HepG2 (cell line): ENCODE data around the gene KCNAB3. TPM values are rescaled to one million over a fixed set of nuclear protein-coding genes. Genes with fewer than 3 reads are reported as not detected.

Experiments
- EP300 ChIP-seq, 3 experiments: sonication (generic) in 1 of 3; formaldehyde crosslinking in 1 of 3; IDR thresholded peaks; 2 replicates each; pipeline versions ENCODE4 v1.5.1 to v1.6.1; 2011 to 2020; ENCODE audit warnings: low read depth in 2 of 3, low read length in 2 of 3, borderline replicate concordance in 1 of 3, improper control_type of control experiment in 1 of 3, mild to moderate bottlenecking in 1 of 3, missing genetic modification reagents in 1 of 3, moderate library complexity in 1 of 3
- FOXK2 ChIP-seq: fragments of 450-650 bp; IDR thresholded peaks from 2 replicates; pipeline ENCODE4 v1.6.1; 2016
- HDAC6 ChIP-seq: fragments of 200-600 bp; sonication (generic); IDR thresholded peaks from 2 replicates; pipeline ENCODE4 v1.7.0; 2017; ENCODE audit warnings: mild to moderate bottlenecking, antibody characterized with exemption, low read length, low read depth
- JARID2 ChIP-seq: sonication (generic); formaldehyde crosslinking; IDR thresholded peaks from 2 replicates; pipeline ENCODE4 v1.8.1; 2023; ENCODE audit warnings: missing genetic modification reagents, inconsistent platforms; ENCODE audit not compliant: insufficient replicate concordance
- KLF16 ChIP-seq, 2 experiments: sonication (generic) in 1 of 2; formaldehyde crosslinking in 1 of 2; IDR thresholded peaks; 2 replicates each; pipeline versions ENCODE4 v1.6.1 to v1.8.0; 2016 to 2023; ENCODE audit warnings: missing genetic modification reagents in 2 of 2, missing compliant biosample characterization in 1 of 2
- KMT2A ChIP-seq: sonication (generic); formaldehyde crosslinking; IDR thresholded peaks from 2 replicates; pipeline ENCODE4 v1.4.0; 2020; ENCODE audit warnings: missing genetic modification reagents
- MXI1 ChIP-seq: IDR thresholded peaks from 3 replicates; pipeline ENCODE4 v1.6.1; 2012; ENCODE audit warnings: low read depth, low read length, inconsistent platforms, borderline replicate concordance
- POGZ ChIP-seq: sonication (generic); formaldehyde crosslinking; IDR thresholded peaks from 2 replicates; pipeline ENCODE4 v1.4.0; 2020; ENCODE audit warnings: mild to moderate bottlenecking, missing genetic modification reagents
- SIX1 ChIP-seq: sonication (generic); formaldehyde crosslinking; IDR thresholded peaks from 2 replicates; pipeline ENCODE4 v1.4.0; 2020; ENCODE audit warnings: missing genetic modification reagents, borderline replicate concordance
- SOX5 ChIP-seq: IDR thresholded peaks from 2 replicates; pipeline ENCODE4 v1.6.1; 2016; ENCODE audit warnings: borderline replicate concordance
- XBP1 ChIP-seq: sonication (generic); formaldehyde crosslinking; IDR thresholded peaks from 2 replicates; pipeline ENCODE4 v1.5.0; 2020; ENCODE audit warnings: missing genetic modification reagents
- ZBTB7B ChIP-seq: sonication (generic); formaldehyde crosslinking; IDR thresholded peaks from 2 replicates; pipeline ENCODE4 v1.4.0; 2020; ENCODE audit warnings: missing genetic modification reagents
- ZNF260 ChIP-seq: sonication (generic); formaldehyde crosslinking; IDR thresholded peaks from 2 replicates; pipeline ENCODE4 v1.4.0; 2020; ENCODE audit warnings: missing genetic modification reagents, low read depth, mild to moderate bottlenecking, borderline replicate concordance
- ZNF34 ChIP-seq: sonication (generic); formaldehyde crosslinking; IDR thresholded peaks from 2 replicates; pipeline ENCODE4 v1.4.0; 2020; ENCODE audit warnings: mild to moderate bottlenecking, missing genetic modification reagents, borderline replicate concordance
- ZNF75D ChIP-seq: sonication (generic); formaldehyde crosslinking; IDR thresholded peaks from 2 replicates; pipeline ENCODE4 v1.8.1; 2023; ENCODE audit warnings: missing genetic modification reagents, mild to moderate bottlenecking, borderline replicate concordance
- ZNF761 ChIP-seq: sonication (generic); formaldehyde crosslinking; conservative IDR thresholded peaks from 2 replicates; pipeline ENCODE4 v1.4.0; 2020; ENCODE audit warnings: mild to moderate bottlenecking, missing genetic modification reagents
- ZNF777 ChIP-seq: sonication (generic); formaldehyde crosslinking; IDR thresholded peaks from 2 replicates; pipeline ENCODE4 v1.4.0; 2020; ENCODE audit warnings: missing genetic modification reagents
- polyA plus RNA-seq, 8 experiments: library from polyadenylated mRNA; depleted of rRNA in 3 of 8; stranded (reverse) in 7 of 8; unstranded in 1 of 8; fragments of >200 nt; fragmentation: Illumina TruSeq in 4 of 8; extraction: Trizol in 4 of 8; gene quantifications; 2 replicates each; pipeline versions ENCODE4 v1.2.1 to v1.2.3, GENCODE V29; 2011 to 2016; ENCODE audit warnings: low read depth in 4 of 8, missing spikeins in 1 of 8, mixed read lengths in 1 of 8; ENCODE audit not compliant: insufficient read depth in 1 of 8
- total RNA-seq, 5 experiments: library from RNA; depleted of rRNA; stranded (reverse); fragments of >200 nt; fragmentation: Illumina TruSeq; extraction: Trizol; gene quantifications; 2 replicates each; pipeline ENCODE4 v1.2.3, GENCODE V29; 2016; ENCODE audit warnings: low read depth in 1 of 5
- TF ChIP-seq, protein P1 (sequence below): sonication (generic); formaldehyde crosslinking; IDR thresholded peaks from 2 replicates; pipeline ENCODE4 v1.4.0; 2020; ENCODE audit warnings: mild to moderate bottlenecking, low read depth, missing genetic modification reagents
- TF ChIP-seq, protein P2 (sequence below): sonication (generic); formaldehyde crosslinking; IDR thresholded peaks from 2 replicates; pipeline ENCODE4; 2020; ENCODE audit warnings: missing genetic modification reagents, mild to moderate bottlenecking, borderline replicate concordance
- TF ChIP-seq, protein P3 (sequence below): sonication (generic); formaldehyde crosslinking; IDR thresholded peaks from 2 replicates; pipeline ENCODE4 v1.4.0; 2020; ENCODE audit warnings: missing genetic modification reagents

Gene KCNAB3
- total and polyA plus RNA-seq, 2 of the 13 experiments (the other 11 are each of a cell fraction or from before 2014, with no cell fraction given) = 0.29 to 0.88 TPM

DNA sequence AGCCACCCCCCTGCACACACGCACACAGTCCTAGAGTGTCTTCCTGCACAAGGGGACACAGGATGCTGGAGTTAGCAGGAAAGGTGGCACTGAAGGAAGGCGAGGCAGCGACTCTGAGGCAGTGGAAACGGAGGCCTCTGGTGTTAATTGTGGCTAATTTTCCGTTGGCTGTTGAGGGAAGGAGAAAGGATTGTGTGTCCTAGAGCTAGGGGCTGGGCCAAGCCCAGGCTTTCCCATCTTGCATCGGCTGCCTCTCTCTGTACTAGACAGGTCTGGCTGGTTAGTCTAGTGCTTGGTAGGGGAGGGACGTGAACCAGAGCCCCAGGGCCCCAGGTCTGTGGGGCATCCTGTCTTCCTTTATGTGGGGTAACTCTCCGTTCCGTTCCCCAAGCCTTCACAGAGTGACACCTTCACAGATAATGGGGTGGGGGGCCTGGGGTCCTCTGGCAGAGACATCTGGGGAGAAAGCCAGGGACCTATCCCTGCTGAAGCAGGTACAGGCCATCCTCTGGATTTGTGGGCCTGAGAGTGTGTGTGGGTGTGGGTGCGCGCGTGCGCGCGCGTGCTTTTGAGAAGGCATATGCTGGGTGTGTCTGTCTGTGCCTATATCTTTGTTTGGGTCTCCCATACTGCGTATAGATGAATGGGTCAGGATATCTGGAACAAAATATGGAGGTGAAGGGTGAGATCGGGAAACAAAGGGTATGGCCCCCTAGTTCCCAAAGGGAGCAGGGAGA lies 41.3 kb downstream of the KCNAB3 start, which contains the start of gene CHD3 (continued):
- TF ChIP-seq XBP1 (CRISPR knock-in tag) (no peak), KMT2A (CRISPR knock-in tag) (no peak), ZNF761 (no peak), HDAC6 (no peak), ZNF34 (CRISPR knock-in tag) (no peak), JARID2 (CRISPR knock-in tag) (no peak), ZNF777 (no peak), SIX1 (CRISPR knock-in tag) (no peak), FOXK2 (no peak), POGZ (no peak), ZBTB7B (CRISPR knock-in tag) (no peak), ZNF260 (CRISPR knock-in tag) (no peak), MXI1 (no peak), KLF16 (CRISPR knock-in tag; IDR thresholded peaks at IDR 0.05) (no peak), SOX5 (CRISPR knock-in tag) (no peak; the same call in 1 of the 2 replicates), ZNF75D (CRISPR knock-in tag) (no peak), EP300 (IDR thresholded peaks at IDR 0.05; ENCODE audit: low read depth in 2 of 2, low read length in 2 of 2) (no peak), EP300 (CRISPR knock-in tag; IDR thresholded peaks at IDR 0.05; ENCODE audit: borderline replicate concordance) (no peak; the same call in 1 of the 2 replicates)
- TF ChIP-seq, protein P1, sequence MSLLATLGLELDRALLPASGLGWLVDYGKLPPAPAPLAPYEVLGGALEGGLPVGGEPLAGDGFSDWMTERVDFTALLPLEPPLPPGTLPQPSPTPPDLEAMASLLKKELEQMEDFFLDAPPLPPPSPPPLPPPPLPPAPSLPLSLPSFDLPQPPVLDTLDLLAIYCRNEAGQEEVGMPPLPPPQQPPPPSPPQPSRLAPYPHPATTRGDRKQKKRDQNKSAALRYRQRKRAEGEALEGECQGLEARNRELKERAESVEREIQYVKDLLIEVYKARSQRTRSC (CRISPR knock-in tag) = no peak
- TF ChIP-seq, protein P2, sequence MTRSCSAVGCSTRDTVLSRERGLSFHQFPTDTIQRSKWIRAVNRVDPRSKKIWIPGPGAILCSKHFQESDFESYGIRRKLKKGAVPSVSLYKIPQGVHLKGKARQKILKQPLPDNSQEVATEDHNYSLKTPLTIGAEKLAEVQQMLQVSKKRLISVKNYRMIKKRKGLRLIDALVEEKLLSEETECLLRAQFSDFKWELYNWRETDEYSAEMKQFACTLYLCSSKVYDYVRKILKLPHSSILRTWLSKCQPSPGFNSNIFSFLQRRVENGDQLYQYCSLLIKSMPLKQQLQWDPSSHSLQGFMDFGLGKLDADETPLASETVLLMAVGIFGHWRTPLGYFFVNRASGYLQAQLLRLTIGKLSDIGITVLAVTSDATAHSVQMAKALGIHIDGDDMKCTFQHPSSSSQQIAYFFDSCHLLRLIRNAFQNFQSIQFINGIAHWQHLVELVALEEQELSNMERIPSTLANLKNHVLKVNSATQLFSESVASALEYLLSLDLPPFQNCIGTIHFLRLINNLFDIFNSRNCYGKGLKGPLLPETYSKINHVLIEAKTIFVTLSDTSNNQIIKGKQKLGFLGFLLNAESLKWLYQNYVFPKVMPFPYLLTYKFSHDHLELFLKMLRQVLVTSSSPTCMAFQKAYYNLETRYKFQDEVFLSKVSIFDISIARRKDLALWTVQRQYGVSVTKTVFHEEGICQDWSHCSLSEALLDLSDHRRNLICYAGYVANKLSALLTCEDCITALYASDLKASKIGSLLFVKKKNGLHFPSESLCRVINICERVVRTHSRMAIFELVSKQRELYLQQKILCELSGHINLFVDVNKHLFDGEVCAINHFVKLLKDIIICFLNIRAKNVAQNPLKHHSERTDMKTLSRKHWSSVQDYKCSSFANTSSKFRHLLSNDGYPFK (CRISPR knock-in tag) = peak; percentile 55; the same call in 1 of the 2 replicates
- TF ChIP-seq, protein P3, sequence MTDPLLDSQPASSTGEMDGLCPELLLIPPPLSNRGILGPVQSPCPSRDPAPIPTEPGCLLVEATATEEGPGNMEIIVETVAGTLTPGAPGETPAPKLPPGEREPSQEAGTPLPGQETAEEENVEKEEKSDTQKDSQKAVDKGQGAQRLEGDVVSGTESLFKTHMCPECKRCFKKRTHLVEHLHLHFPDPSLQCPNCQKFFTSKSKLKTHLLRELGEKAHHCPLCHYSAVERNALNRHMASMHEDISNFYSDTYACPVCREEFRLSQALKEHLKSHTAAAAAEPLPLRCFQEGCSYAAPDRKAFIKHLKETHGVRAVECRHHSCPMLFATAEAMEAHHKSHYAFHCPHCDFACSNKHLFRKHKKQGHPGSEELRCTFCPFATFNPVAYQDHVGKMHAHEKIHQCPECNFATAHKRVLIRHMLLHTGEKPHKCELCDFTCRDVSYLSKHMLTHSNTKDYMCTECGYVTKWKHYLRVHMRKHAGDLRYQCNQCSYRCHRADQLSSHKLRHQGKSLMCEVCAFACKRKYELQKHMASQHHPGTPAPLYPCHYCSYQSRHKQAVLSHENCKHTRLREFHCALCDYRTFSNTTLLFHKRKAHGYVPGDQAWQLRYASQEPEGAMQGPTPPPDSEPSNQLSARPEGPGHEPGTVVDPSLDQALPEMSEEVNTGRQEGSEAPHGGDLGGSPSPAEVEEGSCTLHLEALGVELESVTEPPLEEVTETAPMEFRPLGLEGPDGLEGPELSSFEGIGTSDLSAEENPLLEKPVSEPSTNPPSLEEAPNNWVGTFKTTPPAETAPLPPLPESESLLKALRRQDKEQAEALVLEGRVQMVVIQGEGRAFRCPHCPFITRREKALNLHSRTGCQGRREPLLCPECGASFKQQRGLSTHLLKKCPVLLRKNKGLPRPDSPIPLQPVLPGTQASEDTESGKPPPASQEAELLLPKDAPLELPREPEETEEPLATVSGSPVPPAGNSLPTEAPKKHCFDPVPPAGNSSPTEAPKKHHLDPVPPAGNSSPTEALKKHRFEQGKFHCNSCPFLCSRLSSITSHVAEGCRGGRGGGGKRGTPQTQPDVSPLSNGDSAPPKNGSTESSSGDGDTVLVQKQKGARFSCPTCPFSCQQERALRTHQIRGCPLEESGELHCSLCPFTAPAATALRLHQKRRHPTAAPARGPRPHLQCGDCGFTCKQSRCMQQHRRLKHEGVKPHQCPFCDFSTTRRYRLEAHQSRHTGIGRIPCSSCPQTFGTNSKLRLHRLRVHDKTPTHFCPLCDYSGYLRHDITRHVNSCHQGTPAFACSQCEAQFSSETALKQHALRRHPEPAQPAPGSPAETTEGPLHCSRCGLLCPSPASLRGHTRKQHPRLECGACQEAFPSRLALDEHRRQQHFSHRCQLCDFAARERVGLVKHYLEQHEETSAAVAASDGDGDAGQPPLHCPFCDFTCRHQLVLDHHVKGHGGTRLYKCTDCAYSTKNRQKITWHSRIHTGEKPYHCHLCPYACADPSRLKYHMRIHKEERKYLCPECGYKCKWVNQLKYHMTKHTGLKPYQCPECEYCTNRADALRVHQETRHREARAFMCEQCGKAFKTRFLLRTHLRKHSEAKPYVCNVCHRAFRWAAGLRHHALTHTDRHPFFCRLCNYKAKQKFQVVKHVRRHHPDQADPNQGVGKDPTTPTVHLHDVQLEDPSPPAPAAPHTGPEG (CRISPR knock-in tag) = no peak
